Medulla oblongata (tissue), 1 donor: ENCODE data around the gene PTGER4.
"Not testable (repeated sequence)": the region's sequence is repeated elsewhere in the genome, so short reads cannot be mapped to it uniquely, and the experiment has no call there.

Source experiments
- DNase-seq: peaks from one replicate; pipeline ENCODE4 v3.0.0-alpha.2; 2015; ENCODE audit errors: extremely low spot score

PTGER4 gene

GRCh38 chr5:40679913-40680681, at the start of gene PTGER4:
PTGER4 (plus strand) TSS chr5:40679915; CDS start chr5:40680994, 1,079 bp downstream.
- DNase-seq = peak; percentile 15

- no peak for DNase-seq
Measured at GRCh38 chr5:40630126-40630525, 49.6 kb upstream of the PTGER4 start.

- DNase-seq = no peak
Measured at GRCh38 chr5:40631236-40631635, 48.5 kb upstream of the PTGER4 start.

- no peak for DNase-seq
Measured at GRCh38 chr5:40634154-40634553, 45.6 kb upstream of the PTGER4 start.

- DNase-seq = no peak
Measured at GRCh38 chr5:40634593-40634992, 45.1 kb upstream of the PTGER4 start.

- not testable (repeated sequence) for DNase-seq
Measured at GRCh38 chr5:40639531-40639930, 40.2 kb upstream of the PTGER4 start.

GRCh38 chr5:40646266-40646665, 33.4 kb upstream of the PTGER4 start:
- DNase-seq = no peak

GRCh38 chr5:40648150-40648549, 31.6 kb upstream of the PTGER4 start:
- no peak for DNase-seq

- DNase-seq = peak; percentile 18
Measured at GRCh38 chr5:40649463-40650030, 30.2 kb upstream of the PTGER4 start.

GRCh38 chr5:40651201-40651600, 28.5 kb upstream of the PTGER4 start:
- no peak for DNase-seq

GRCh38 chr5:40652441-40653220, 27.1 kb upstream of the PTGER4 start:
- DNase-seq = no peak

- DNase-seq = no peak
Measured at GRCh38 chr5:40653221-40654022, 26.3 kb upstream of the PTGER4 start.

- DNase-seq = no peak
Measured at GRCh38 chr5:40654377-40654991, 25.2 kb upstream of the PTGER4 start.

- no peak for DNase-seq
Measured at GRCh38 chr5:40655138-40655537, 24.6 kb upstream of the PTGER4 start.

- not testable (repeated sequence) for DNase-seq
Measured at GRCh38 chr5:40656091-40656490, 23.6 kb upstream of the PTGER4 start.

- no peak for DNase-seq
Measured at GRCh38 chr5:40656766-40657165, 22.9 kb upstream of the PTGER4 start.

GRCh38 chr5:40660751-40661150, 19.0 kb upstream of the PTGER4 start:
- DNase-seq = no peak

GRCh38 chr5:40665635-40666298, 13.9 kb upstream of the PTGER4 start:
- DNase-seq = no peak

GRCh38 chr5:40666657-40667056, 13.1 kb upstream of the PTGER4 start:
- DNase-seq = no peak

- DNase-seq = no peak
Measured at GRCh38 chr5:40667161-40667663, 12.5 kb upstream of the PTGER4 start.
